HUES6 (cell line): ENCODE results near the gene OR12D1.

Experiments
- H3K27ac ChIP-seq: 2 replicates; pipeline ENCODE4 v1.7.0; 2013; ENCODE audit warnings: low read depth, mild to moderate bottlenecking, low read length, inconsistent platforms
- H3K27me3 ChIP-seq: 2 replicates; pipeline ENCODE4 v1.6.1; 2013; ENCODE audit warnings: low read length; ENCODE audit not compliant: control insufficient read depth, insufficient read depth
- H3K36me3 ChIP-seq: 2 replicates; pipeline ENCODE4 v1.6.1; 2013; ENCODE audit warnings: low read length; ENCODE audit not compliant: control insufficient read depth, insufficient read depth
- H3K4me1 ChIP-seq: 2 replicates; pipeline ENCODE4 v1.6.1; 2013; ENCODE audit warnings: low read length; ENCODE audit not compliant: control insufficient read depth, insufficient read depth
- H3K4me3 ChIP-seq: 2 replicates; pipeline ENCODE4 v1.5.1; 2013; ENCODE audit warnings: low read depth, low read length
- H3K9ac ChIP-seq: one replicate; pipeline ENCODE4 v1.6.1; 2013; ENCODE audit warnings: mild to moderate bottlenecking, low read length
- H3K9me3 ChIP-seq: 2 replicates; pipeline ENCODE4 v1.6.1; 2013; ENCODE audit warnings: low read depth, low read length; ENCODE audit not compliant: control insufficient read depth, insufficient read depth

OR12D1 gene

GRCh38 chr6:29465801-29466200 is 51.1 kb downstream of the OR12D1 start:
- no peaks in the 10 kb centered on the region for H3K9me3 ChIP-seq
- H3K4me1 ChIP-seq: no peaks in the 10 kb centered on the region
- no peak overlapping the region for H3K27ac ChIP-seq
- no peaks in the 10 kb centered on the region for H3K27me3 ChIP-seq
- H3K36me3 ChIP-seq: no peaks in the 10 kb centered on the region
- H3K4me3 ChIP-seq: no peak overlapping the region
- no peak overlapping the region for H3K9ac ChIP-seq

DNA sequence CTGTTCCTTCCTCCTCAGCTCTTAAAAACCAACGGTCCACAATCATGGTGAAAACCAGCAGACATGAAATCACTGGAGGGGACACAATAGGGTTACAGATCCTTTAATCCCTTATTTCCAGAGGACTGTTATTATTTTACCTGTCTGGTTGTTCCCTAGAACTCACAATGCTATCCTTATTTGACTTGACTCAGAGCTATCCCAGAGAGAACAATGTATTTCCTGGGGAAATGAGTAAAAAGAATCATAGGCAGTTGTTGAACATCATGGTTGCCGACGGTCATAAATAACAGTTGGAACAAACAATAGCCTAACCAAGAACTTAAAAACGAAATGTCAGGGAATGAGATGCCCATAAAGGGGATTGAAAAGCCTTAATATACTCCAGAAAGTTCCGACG is 51.5 kb downstream of the OR12D1 start:
- H3K9me3 ChIP-seq: no peaks in the 10 kb centered on the region
- no peak overlapping the region for H3K27ac ChIP-seq
- no peaks in the 10 kb centered on the region for H3K36me3 ChIP-seq
- H3K27me3 ChIP-seq: no peaks in the 10 kb centered on the region
- H3K9ac ChIP-seq: no peak overlapping the region
- no peaks in the 10 kb centered on the region for H3K4me1 ChIP-seq
- H3K4me3 ChIP-seq: no peak overlapping the region
